OCI-LY3 (cell line): Measurements from ENCODE around the gene KDM8.

Experiments
- H2AFZ ChIP-seq: fragments of 200-600, 300-600 bp; shearing (Covaris generic); 2 replicates; pipeline ENCODE4 v1.6.0; 2014; ENCODE audit warnings: antibody characterized with exemption, low read depth, low read length
- H3K27ac ChIP-seq: fragments of 200-600, 300-600 bp; sonication (generic); 2 replicates; pipeline ENCODE4 v1.5.1; 2014; ENCODE audit warnings: mild to moderate bottlenecking, low read length, moderate library complexity, mixed read lengths
- H3K27me3 ChIP-seq: fragments of 200-600, 300-600 bp; sonication (generic); 2 replicates; pipeline ENCODE4 v1.6.1; 2014; ENCODE audit warnings: low read depth, low read length, mixed read lengths
- H3K36me3 ChIP-seq: fragments of 200-600, 300-600 bp; sonication (generic); replicated peaks from 2 replicates; pipeline ENCODE3; 2014; ENCODE audit warnings: low read depth, low read length, mixed read lengths
- H3K4me1 ChIP-seq: fragments of 300-600, 200-600 bp; sonication (generic); 2 replicates; pipeline ENCODE4 v1.6.1; 2014; ENCODE audit warnings: low read length, mixed read lengths
- H3K4me2 ChIP-seq: fragments of 200-600, 300-600 bp; sonication (generic); 2 replicates; pipeline ENCODE4 v1.6.1; 2014; ENCODE audit warnings: low read length, mixed read lengths
- H3K4me3 ChIP-seq: fragments of 300-600, 200-600 bp; sonication (generic); 2 replicates; pipeline ENCODE4 v1.5.1; 2014; ENCODE audit warnings: antibody characterized with exemption, mild to moderate bottlenecking, low read length, moderate library complexity
- H3K79me2 ChIP-seq: fragments of 300-600, 200-600 bp; shearing (Covaris generic); 2 replicates; pipeline ENCODE4 v1.6.1; 2014; ENCODE audit warnings: mild to moderate bottlenecking, low read length, mixed read lengths
- H3K9ac ChIP-seq: fragments of 300-600, 200-600 bp; shearing (Covaris generic); 2 replicates; pipeline ENCODE4 v1.6.0; 2014; ENCODE audit warnings: mild to moderate bottlenecking, low read length, moderate library complexity
- H3K9me3 ChIP-seq: fragments of 200-600, 300-600 bp; shearing (Covaris generic); 2 replicates; pipeline ENCODE4 v1.6.1; 2014; ENCODE audit warnings: low read length, mixed read lengths; ENCODE audit not compliant: insufficient read depth
- H4K20me1 ChIP-seq: fragments of 200-600, 300-600 bp; sonication (generic); 2 replicates; pipeline ENCODE4 v1.6.1; 2016; ENCODE audit warnings: low read length, mixed read lengths; ENCODE audit not compliant: insufficient read depth
- EZH2phosphoT487 ChIP-seq: fragments of 200-600 bp; shearing (Covaris generic); IDR thresholded peaks from 2 replicates; pipeline ENCODE4 v1.6.1; 2018; ENCODE audit warnings: antibody characterized with exemption, mixed run types, low read depth
- TF ChIP-seq, protein P1 (sequence below): fragments of 200-600, 300-600 bp; sonication (generic); IDR thresholded peaks from 2 replicates; pipeline ENCODE4 v1.5.1; 2014; ENCODE audit warnings: antibody characterized with exemption, low read length, low read depth

Gene KDM8

GRCh38 chr16:27239026-27239425 is 35.7 kb downstream of the KDM8 start:
- H3K27ac ChIP-seq: no peak overlapping the region
- H3K27me3 ChIP-seq: no peaks in the 10 kb centered on the region

GRCh38 chr16:27239906-27240655 is 36.8 kb downstream of the KDM8 start:
- Histone ChIP-seq H3K27ac (no peak overlapping the region), H3K9ac (no peak overlapping the region), H3K36me3 (no peaks in the 10 kb centered on the region), H3K4me2 (no peak overlapping the region), H3K4me3 (no peak overlapping the region), H3K4me1 (peaks cover 21% of the 10 kb centered on the region), H3K9me3 (no peaks in the 10 kb centered on the region; the same call in 1 of the 2 replicates), H3K27me3 (no peaks in the 10 kb centered on the region), H3K79me2 (no peaks in the 10 kb centered on the region; the same call in 1 of the 2 replicates), H4K20me1 (no peaks in the 10 kb centered on the region), H2AFZ (no peak overlapping the region)
- TF ChIP-seq, protein P1, sequence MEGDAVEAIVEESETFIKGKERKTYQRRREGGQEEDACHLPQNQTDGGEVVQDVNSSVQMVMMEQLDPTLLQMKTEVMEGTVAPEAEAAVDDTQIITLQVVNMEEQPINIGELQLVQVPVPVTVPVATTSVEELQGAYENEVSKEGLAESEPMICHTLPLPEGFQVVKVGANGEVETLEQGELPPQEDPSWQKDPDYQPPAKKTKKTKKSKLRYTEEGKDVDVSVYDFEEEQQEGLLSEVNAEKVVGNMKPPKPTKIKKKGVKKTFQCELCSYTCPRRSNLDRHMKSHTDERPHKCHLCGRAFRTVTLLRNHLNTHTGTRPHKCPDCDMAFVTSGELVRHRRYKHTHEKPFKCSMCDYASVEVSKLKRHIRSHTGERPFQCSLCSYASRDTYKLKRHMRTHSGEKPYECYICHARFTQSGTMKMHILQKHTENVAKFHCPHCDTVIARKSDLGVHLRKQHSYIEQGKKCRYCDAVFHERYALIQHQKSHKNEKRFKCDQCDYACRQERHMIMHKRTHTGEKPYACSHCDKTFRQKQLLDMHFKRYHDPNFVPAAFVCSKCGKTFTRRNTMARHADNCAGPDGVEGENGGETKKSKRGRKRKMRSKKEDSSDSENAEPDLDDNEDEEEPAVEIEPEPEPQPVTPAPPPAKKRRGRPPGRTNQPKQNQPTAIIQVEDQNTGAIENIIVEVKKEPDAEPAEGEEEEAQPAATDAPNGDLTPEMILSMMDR: no peak
- no peak for TF ChIP-seq EZH2phosphoT487

More at GRCh38 chr16:27239026-27239425, 35.7 kb downstream of the KDM8 start:
- Histone ChIP-seq H3K79me2 (no peaks in the 10 kb centered on the region; the same call in 1 of the 2 replicates), H3K4me1 (peaks cover 32% of the 10 kb centered on the region), H3K36me3 (no peaks in the 10 kb centered on the region), H3K9ac (no peak overlapping the region), H4K20me1 (no peaks in the 10 kb centered on the region), H3K4me3 (no peak overlapping the region), H3K9me3 (no peaks in the 10 kb centered on the region; the same call in 1 of the 2 replicates), H3K4me2 (no peak overlapping the region), H2AFZ (no peak overlapping the region)
- TF ChIP-seq, protein P1: no peak
- no peak for TF ChIP-seq EZH2phosphoT487

- Histone ChIP-seq H3K9me3 (no peaks in the 10 kb centered on the region; the same call in 1 of the 2 replicates), H4K20me1 (no peaks in the 10 kb centered on the region), H3K4me3 (no peak overlapping the region), H3K27me3 (no peaks in the 10 kb centered on the region), H3K79me2 (no peaks in the 10 kb centered on the region; the same call in 1 of the 2 replicates), H3K4me2 (no peak overlapping the region), H3K36me3 (peaks cover 5% of the 10 kb centered on the region), H3K4me1 (peaks cover 18% of the 10 kb centered on the region), H3K9ac (no peak overlapping the region), H2AFZ (no peak overlapping the region), H3K27ac (no peak overlapping the region)
- TF ChIP-seq, protein P1: no peak
- no peak for TF ChIP-seq EZH2phosphoT487
Observed at GRCh38 chr16:27240948-27241531, 37.7 kb downstream of the KDM8 start.

- H3K79me2 ChIP-seq: no peaks in the 10 kb centered on the region; the same call in 1 of the 2 replicates
- TF ChIP-seq, protein P1: no peak
- TF ChIP-seq EZH2phosphoT487: no peak
- H3K27ac ChIP-seq: no peak overlapping the region
- H3K36me3 ChIP-seq: peaks cover 6% of the 10 kb centered on the region
- H3K4me3 ChIP-seq: no peak overlapping the region
- H4K20me1 ChIP-seq: no peaks in the 10 kb centered on the region
- no peak overlapping the region for H3K9ac ChIP-seq
- H3K4me2 ChIP-seq: no peak overlapping the region
- H3K27me3 ChIP-seq: no peaks in the 10 kb centered on the region
- no peaks in the 10 kb centered on the region; the same call in 1 of the 2 replicates for H3K9me3 ChIP-seq
- H3K4me1 ChIP-seq: peaks cover 16% of the 10 kb centered on the region
- no peak overlapping the region for H2AFZ ChIP-seq
Observed at GRCh38 chr16:27241658-27242057, 38.3 kb downstream of the KDM8 start.
